Measurements from ENCODE around the gene KRTAP10-12. TPM values are rescaled to one million over a fixed set of nuclear protein-coding genes. Genes with fewer than 3 reads are reported as not detected.
"Not testable (repeated sequence)": the region's sequence is repeated elsewhere in the genome, so short reads cannot be mapped to it uniquely, and the experiment has no call there.

Gene KRTAP10-12
- total RNA-seq, 4 donors from 2014 or later = not detected

GRCh38 chr21:44657635-44658540, 39.1 kb upstream of the KRTAP10-12 start, which contains the start of gene KRTAP12-3:
TSS of gene KRTAP12-3 (plus strand) at chr21:44657932. CDS start at chr21:44657980, 48 bp downstream.
- intact Hi-C loops (cut with DNase I) = no loop called here
- no peaks in the 10 kb centered on the region for H3K9me3 ChIP-seq
- no peaks in the 10 kb centered on the region for H3K4me1 ChIP-seq
- H3K36me3 ChIP-seq = no peaks in the 10 kb centered on the region
- WGBS, 2 donors = 71 to 81% methylated on average over 17 to 26 of the region's 26 CpGs
- no peak within 1 kb of the TSS for H3K4me3 ChIP-seq (replicated peaks in 1 of 3)
- H3K27me3 ChIP-seq = no peaks in the 10 kb centered on the region
- no peak within 1 kb of the TSS for H3K27ac ChIP-seq
- no peak for DNase-seq
- no peak for TF ChIP-seq CTCF (IDR thresholded peaks at IDR 0.05)
- no peak for TF ChIP-seq POLR2A (IDR thresholded peaks at IDR 0.05)

GRCh38 chr21:44658541-44658910, 38.4 kb upstream of the KRTAP10-12 start:
- Histone ChIP-seq H3K4me3 (replicated peaks in 1 of 3) (no peak overlapping the region), H3K9me3 (no peaks in the 10 kb centered on the region), H3K27me3 (no peaks in the 10 kb centered on the region), H3K27ac (no peak overlapping the region), H3K4me1 (no peaks in the 10 kb centered on the region), H3K36me3 (no peaks in the 10 kb centered on the region)
- DNase-seq = no peak
- WGBS, 2 donors = 84 to 87% methylated on average over 5 of the region's 5 CpGs
- TF ChIP-seq POLR2A (IDR thresholded peaks at IDR 0.05) (no peak), CTCF (IDR thresholded peaks at IDR 0.05) (no peak)
- intact Hi-C loops (cut with DNase I) = no loop called here

- no peaks in the 10 kb centered on the region for H3K36me3 ChIP-seq
- H3K9me3 ChIP-seq = no peaks in the 10 kb centered on the region
- DNase-seq = no peak
- H3K4me3 ChIP-seq (replicated peaks in 1 of 3) = no peak overlapping the region
- intact Hi-C loops (cut with DNase I) = no loop called here
- H3K27ac ChIP-seq = no peak overlapping the region
- no peaks in the 10 kb centered on the region for H3K4me1 ChIP-seq
- WGBS, 2 donors = 53 to 73% methylated on average over 11 of the region's 11 CpGs
- H3K27me3 ChIP-seq = no peaks in the 10 kb centered on the region
- no peak for TF ChIP-seq POLR2A (IDR thresholded peaks at IDR 0.05)
- no peak for TF ChIP-seq CTCF (IDR thresholded peaks at IDR 0.05)
Observed at GRCh38 chr21:44658913-44659595, 37.9 kb upstream of the KRTAP10-12 start.

GRCh38 chr21:44661567-44661966, 35.4 kb upstream of the KRTAP10-12 start:
- H3K4me3 ChIP-seq (replicated peaks in 1 of 3); H3K27me3 ChIP-seq; H3K27ac ChIP-seq; H3K36me3 ChIP-seq; intact Hi-C loops (cut with DNase I); H3K4me1 ChIP-seq; DNase-seq; H3K9me3 ChIP-seq: not testable (repeated sequence)
- WGBS, 2 donors = 61 to 73% methylated on average over 7 of the region's 7 CpGs

GRCh38 chr21:44664691-44665090, 32.3 kb upstream of the KRTAP10-12 start:
- WGBS, 2 donors = 93 to 95% methylated on average over 5 of the region's 5 CpGs
- DNase-seq = no peak
- H3K27me3 ChIP-seq = no peaks in the 10 kb centered on the region
- no peaks in the 10 kb centered on the region for H3K9me3 ChIP-seq
- no peak overlapping the region for H3K4me3 ChIP-seq (replicated peaks in 1 of 3)
- H3K36me3 ChIP-seq = no peaks in the 10 kb centered on the region
- no peak overlapping the region for H3K27ac ChIP-seq
- no peaks in the 10 kb centered on the region for H3K4me1 ChIP-seq
- TF ChIP-seq POLR2A (IDR thresholded peaks at IDR 0.05) (no peak), CTCF (IDR thresholded peaks at IDR 0.05) (no peak)
- intact Hi-C loops (cut with DNase I) = no loop called here
